ENCODE measurements around the gene FBXW4.

DNA sequence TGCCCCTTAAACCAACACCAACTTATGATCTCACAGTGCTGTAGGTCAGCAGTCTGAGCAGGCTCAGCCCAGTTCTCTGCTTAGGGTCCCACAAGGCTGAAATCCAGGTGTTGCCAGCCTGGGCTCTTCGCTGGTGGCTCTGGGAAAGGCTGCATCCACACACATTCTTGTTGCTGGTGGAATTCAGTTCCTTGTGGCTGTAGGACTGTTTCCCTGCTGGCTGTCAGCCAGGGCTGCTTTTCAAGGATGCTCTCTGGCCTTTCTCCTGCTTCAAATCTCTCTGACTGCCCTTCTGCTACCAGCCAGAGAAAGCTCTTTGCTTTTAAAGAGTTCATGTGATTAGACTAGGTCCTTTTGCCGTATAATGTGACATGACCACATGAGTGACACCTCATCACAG is 122.2 kb downstream of the FBXW4 start:
- TF ChIP-seq ZBTB8A (IDR thresholded peaks at IDR 0.05; ENCODE audit: partially characterized antibody) (no peak), BRF1 (IDR thresholded peaks at IDR 0.05; ENCODE audit: borderline replicate concordance, extremely low read depth, insufficient read length) (no peak), MIER1 (IDR thresholded peaks at IDR 0.05; ENCODE audit: low read depth) (no peak), ESRRA (IDR thresholded peaks at IDR 0.05; ENCODE audit: borderline replicate concordance, low read depth) (no peak), ZNF518B (CRISPR knock-in tag; IDR thresholded peaks at IDR 0.05) (no peak), PATZ1 (CRISPR knock-in tag; IDR thresholded peaks at IDR 0.05; ENCODE audit: borderline replicate concordance) (no peak), BRD4 (IDR thresholded peaks at IDR 0.05) (no peak), CTCF (IDR thresholded peaks at IDR 0.05 in 2 of 3, conservative IDR thresholded peaks at IDR 0.05 in 1 of 3; ENCODE audit: insufficient read depth in 2 of 3, low read depth in 1 of 3, low read length in 3 of 3) (no peak), JUN (IDR thresholded peaks at IDR 0.05; ENCODE audit: borderline replicate concordance, low read depth, low read length) (no peak), JUN (CRISPR knock-in tag; IDR thresholded peaks at IDR 0.05; ENCODE audit: borderline replicate concordance) (no peak), ETV6 (IDR thresholded peaks at IDR 0.05; ENCODE audit: borderline replicate concordance in 1 of 2, low read depth in 2 of 2, low read length in 1 of 2) (no peak), ETV6 (CRISPR knock-in tag; IDR thresholded peaks at IDR 0.05; ENCODE audit: borderline replicate concordance) (no peak), ZBTB49 (CRISPR knock-in tag; IDR thresholded peaks at IDR 0.05; ENCODE audit: borderline replicate concordance) (no peak), RNF2 (IDR thresholded peaks at IDR 0.05) (no peak), PML (IDR thresholded peaks at IDR 0.05; ENCODE audit: low read length) (no peak)

All from K562 (cell line).